ENCODE data around the gene SLX4IP. TPM values are rescaled to one million over a fixed set of nuclear protein-coding genes. Genes with fewer than 3 reads are reported as not detected.

SLX4IP gene
- total RNA-seq, 3 donors from 2014 or later, result 3.8 to 4.7 (median 4.6) TPM

DNA sequence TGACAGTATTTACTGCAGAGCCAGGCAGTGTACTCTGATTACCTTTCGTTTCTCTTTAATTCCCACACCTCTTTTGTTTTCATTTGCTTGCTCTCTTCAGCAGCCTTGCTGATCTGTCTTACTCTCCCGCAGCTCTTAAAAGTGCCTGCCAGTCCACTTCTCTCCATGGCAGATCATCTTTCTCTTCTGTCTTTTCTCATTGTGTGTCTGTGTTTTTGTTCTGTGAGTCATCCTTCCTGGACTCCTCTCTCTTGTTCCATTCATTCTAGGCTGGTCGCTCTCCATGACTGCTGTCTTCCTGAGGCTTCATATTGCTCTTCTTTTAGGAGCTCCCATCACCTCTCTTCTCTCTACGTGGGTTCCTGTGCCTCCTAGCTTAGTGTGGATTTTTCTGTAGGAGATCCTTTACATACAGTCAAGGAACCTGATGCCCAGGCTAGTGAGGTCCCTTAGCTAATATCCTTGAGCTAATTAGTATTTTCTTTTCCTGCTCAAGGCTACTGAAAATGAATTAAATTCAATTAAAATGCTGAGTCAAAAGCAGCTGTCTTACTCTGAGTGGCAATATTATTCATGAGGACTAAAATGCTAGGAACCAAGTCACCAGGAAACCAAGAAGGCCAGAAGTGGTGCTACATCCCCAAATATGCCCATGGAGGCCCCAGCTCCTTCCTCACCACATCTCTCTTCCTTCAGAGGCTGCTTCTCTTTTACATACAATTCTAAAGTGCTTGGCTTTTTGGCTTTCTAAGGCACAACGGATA is 86.1 kb downstream of the SLX4IP start:
- no peak for DNase-seq
- no peak for ATAC-seq
- H3K9me3 Mint-ChIP-seq, result no peaks in the 10 kb centered on the region
- H3K36me3 Mint-ChIP-seq (ENCODE audit: insufficient read depth), result peaks cover 7% of the 10 kb centered on the region
- peaks cover 26% of the 10 kb centered on the region for H3K4me1 Mint-ChIP-seq (ENCODE audit: low read depth)
- no peak overlapping the region for H3K4me3 Mint-ChIP-seq
- no peaks in the 10 kb centered on the region for H3K27me3 Mint-ChIP-seq (ENCODE audit: low read depth)

DNA sequence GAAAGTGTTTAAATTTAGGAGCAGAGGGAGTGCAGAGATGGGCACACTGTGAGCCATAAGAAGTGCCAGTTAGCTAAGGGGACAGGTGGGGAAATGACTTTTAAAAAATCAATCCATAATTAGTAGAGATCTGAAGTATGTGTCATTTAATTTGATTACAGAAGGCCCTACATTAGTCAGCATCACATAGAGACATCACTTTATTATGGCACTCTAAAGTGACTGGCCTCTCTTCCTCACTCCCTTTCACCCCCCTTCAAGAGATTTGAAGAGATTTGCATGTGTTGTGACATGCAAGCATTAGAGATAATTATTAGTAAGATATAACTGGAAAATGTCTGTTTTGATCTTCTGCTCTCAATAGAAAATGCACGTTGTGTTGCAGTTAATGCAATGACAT is 86.7 kb downstream of the SLX4IP start:
- peaks cover 7% of the 10 kb centered on the region for H3K36me3 Mint-ChIP-seq (ENCODE audit: insufficient read depth)
- no peak for ATAC-seq
- H3K9me3 Mint-ChIP-seq, result no peaks in the 10 kb centered on the region
- H3K4me3 Mint-ChIP-seq, result no peak overlapping the region
- no peak for DNase-seq
- H3K4me1 Mint-ChIP-seq (ENCODE audit: low read depth), result peaks cover 26% of the 10 kb centered on the region
- H3K27me3 Mint-ChIP-seq (ENCODE audit: low read depth), result no peaks in the 10 kb centered on the region

DNA sequence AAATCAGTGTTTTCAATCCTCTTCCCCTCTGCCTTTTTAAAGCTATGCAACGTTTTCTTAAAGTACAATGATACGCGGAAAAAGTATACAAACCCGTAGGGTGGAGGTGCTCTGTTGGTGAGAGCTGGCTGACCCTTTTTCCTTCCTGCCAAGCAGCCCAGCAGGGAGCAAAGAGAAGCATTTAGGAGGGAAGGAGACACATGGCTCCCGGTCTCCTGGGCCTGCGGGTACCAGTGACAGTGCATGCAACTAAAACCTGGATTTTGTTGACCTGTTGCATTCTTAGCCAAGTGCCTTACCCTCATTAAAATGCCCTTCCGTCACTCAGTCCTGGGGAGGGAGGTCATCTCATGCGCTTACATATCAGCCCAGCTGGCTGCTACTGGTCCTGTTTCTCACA is 87.2 kb downstream of the SLX4IP start:
- H3K4me1 Mint-ChIP-seq (ENCODE audit: low read depth), result peaks cover 26% of the 10 kb centered on the region
- no peak overlapping the region for H3K4me3 Mint-ChIP-seq
- ATAC-seq, result no peak
- no peaks in the 10 kb centered on the region for H3K9me3 Mint-ChIP-seq
- peaks cover 7% of the 10 kb centered on the region for H3K36me3 Mint-ChIP-seq (ENCODE audit: insufficient read depth)
- no peaks in the 10 kb centered on the region for H3K27me3 Mint-ChIP-seq (ENCODE audit: low read depth)
- no peak for DNase-seq

DNA sequence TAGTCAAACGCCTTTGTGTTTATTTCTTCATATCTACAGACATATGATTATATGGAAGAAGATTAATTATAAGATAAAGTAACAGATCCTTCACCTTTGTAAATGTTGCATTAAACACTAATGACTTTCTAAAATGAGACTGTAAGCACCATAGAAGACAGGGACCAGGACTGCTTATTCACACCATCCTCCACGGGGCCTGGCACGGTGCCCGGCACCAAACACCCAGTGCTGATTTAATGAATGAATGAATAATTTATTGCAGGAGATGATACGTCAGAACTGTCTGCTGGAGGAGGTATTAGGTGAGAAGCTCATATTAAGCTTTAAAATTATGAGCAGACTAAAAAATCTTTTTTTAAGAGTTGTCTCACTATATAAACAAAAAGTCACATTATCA is 88.3 kb downstream of the SLX4IP start:
- Mint-ChIP-seq H3K4me3 (no peak overlapping the region), H3K4me1 (ENCODE audit: low read depth) (peaks cover 26% of the 10 kb centered on the region), H3K36me3 (ENCODE audit: insufficient read depth) (peaks cover 7% of the 10 kb centered on the region), H3K9me3 (no peaks in the 10 kb centered on the region), H3K27me3 (ENCODE audit: low read depth) (no peaks in the 10 kb centered on the region)
- DNase-seq (no peak), ATAC-seq (no peak)

DNA sequence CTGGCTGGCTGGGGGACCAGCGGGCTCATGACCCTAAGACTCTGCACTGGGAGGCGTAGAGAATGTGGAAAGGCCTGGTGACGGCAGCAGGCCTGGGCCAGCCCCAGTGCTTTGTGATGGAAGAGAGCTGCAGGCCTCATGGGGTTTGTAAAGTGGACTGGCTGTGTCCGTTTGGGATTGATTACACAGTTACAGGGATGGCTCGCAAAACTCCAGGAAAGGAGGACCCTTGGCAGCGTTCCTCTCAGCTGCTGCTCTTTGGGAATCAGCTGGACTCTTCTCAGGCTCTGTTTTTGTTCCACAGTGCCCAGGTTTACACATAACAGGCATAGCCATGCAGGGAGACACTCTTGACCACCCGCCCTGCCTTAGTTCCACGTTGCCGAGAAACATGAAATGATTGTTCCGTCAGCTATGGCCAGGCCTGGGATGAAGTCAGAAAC is 89.0 kb downstream of the SLX4IP start:
- no peak overlapping the region for H3K4me3 Mint-ChIP-seq
- peaks cover 25% of the 10 kb centered on the region for H3K4me1 Mint-ChIP-seq (ENCODE audit: low read depth)
- no peak for DNase-seq

DNA sequence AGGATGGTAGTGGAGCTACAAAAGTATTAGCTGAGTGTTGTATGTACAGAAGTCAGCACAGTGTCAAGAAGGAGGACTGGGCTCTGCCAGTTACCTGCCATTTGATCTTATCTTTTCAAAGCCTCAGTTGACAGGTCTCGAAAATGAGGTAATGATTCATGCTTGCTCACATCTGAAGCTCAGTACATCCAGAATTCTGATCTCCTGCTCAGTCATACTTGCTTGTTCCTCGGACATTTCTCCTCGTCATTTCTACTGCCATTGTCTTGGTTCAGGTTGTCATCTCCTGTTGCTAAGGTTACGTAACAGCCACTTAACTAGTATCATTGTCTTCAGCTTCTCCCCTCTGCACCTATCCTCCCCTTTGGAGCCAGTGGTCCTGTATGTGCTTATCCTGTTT is 89.5 kb downstream of the SLX4IP start:
- Mint-ChIP-seq H3K36me3 (ENCODE audit: insufficient read depth) (peaks cover 7% of the 10 kb centered on the region), H3K4me1 (ENCODE audit: low read depth) (peaks cover 19% of the 10 kb centered on the region), H3K9me3 (no peaks in the 10 kb centered on the region), H3K4me3 (no peak overlapping the region), H3K27me3 (ENCODE audit: low read depth) (no peaks in the 10 kb centered on the region)
- no peak for DNase-seq
- ATAC-seq, result peak in 1 of 2 donors; percentile 30

More for the DNA sequence above, 89.0 kb downstream of the SLX4IP start:
- no peak for ATAC-seq
- no peaks in the 10 kb centered on the region for H3K27me3 Mint-ChIP-seq (ENCODE audit: low read depth)
- H3K36me3 Mint-ChIP-seq (ENCODE audit: insufficient read depth), result peaks cover 7% of the 10 kb centered on the region
- H3K9me3 Mint-ChIP-seq, result no peaks in the 10 kb centered on the region

DNA sequence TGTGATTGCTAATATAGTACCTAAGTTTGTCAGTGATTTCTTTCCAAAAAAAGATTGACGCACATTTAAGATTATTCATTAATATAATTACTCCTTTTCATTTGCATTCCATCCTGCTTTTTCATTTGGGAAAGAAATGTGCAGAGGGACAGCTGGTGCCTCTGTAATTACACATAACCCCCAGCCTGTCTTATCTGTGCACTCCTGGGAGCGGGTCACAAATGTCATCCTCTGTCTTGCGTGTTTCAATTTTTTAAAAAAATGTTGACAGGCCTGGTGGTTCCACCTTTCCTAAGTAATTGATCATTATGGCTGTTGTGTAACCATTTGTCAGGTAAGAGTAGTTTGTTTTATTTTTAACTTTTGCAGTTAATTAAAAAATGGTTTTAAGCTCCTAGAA is 92.7 kb downstream of the SLX4IP start:
- H3K4me1 Mint-ChIP-seq (ENCODE audit: low read depth), result peaks cover 4% of the 10 kb centered on the region
- DNase-seq, result no peak
- ATAC-seq, result no peak
- H3K4me3 Mint-ChIP-seq, result no peak overlapping the region
- H3K9me3 Mint-ChIP-seq, result no peaks in the 10 kb centered on the region
- H3K36me3 Mint-ChIP-seq (ENCODE audit: insufficient read depth), result peaks cover 4% of the 10 kb centered on the region
- H3K27me3 Mint-ChIP-seq (ENCODE audit: low read depth), result no peaks in the 10 kb centered on the region

- Mint-ChIP-seq H3K4me1 (ENCODE audit: low read depth) (peaks cover 4% of the 10 kb centered on the region), H3K4me3 (no peak overlapping the region), H3K9me3 (no peaks in the 10 kb centered on the region), H3K36me3 (ENCODE audit: insufficient read depth) (peaks cover 4% of the 10 kb centered on the region), H3K27me3 (ENCODE audit: low read depth) (no peaks in the 10 kb centered on the region)
- DNase-seq (no peak), ATAC-seq (no peak)
Observed at GRCh38 chr20:10530883-10531282, 95.8 kb downstream of the SLX4IP start.

- DNase-seq (no peak), ATAC-seq (no peak)
- H3K36me3 Mint-ChIP-seq (ENCODE audit: insufficient read depth), result peaks cover 2% of the 10 kb centered on the region
- peaks cover 4% of the 10 kb centered on the region for H3K4me1 Mint-ChIP-seq (ENCODE audit: low read depth)
- H3K4me3 Mint-ChIP-seq, result no peak overlapping the region
- H3K9me3 Mint-ChIP-seq, result no peaks in the 10 kb centered on the region
- no peaks in the 10 kb centered on the region for H3K27me3 Mint-ChIP-seq (ENCODE audit: low read depth)
Observed at GRCh38 chr20:10531848-10532247, 96.7 kb downstream of the SLX4IP start.

DNA sequence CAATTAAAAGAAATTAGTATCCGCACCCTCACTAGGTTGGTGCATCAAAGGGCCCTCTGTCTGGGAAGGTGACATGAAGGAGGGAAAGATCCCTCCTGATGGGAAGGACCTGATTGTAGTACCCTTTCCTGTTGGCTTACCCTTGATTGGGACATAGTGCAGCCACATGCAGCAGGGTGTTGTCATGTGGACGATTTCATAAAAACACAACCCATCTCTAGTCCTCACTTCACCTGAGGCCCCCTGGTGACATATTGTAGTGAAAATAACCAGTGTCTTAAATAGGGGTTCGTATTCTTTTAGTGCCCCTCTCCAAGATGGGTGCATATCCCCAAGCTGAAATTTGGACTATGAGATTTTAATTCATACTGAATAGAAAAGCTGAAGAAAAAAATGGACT is 97.3 kb downstream of the SLX4IP start:
- Mint-ChIP-seq H3K9me3 (no peaks in the 10 kb centered on the region), H3K4me1 (ENCODE audit: low read depth) (peaks cover 4% of the 10 kb centered on the region), H3K36me3 (ENCODE audit: insufficient read depth) (peaks cover 2% of the 10 kb centered on the region), H3K4me3 (no peak overlapping the region), H3K27me3 (ENCODE audit: low read depth) (no peaks in the 10 kb centered on the region)
- ATAC-seq (no peak), DNase-seq (no peak)

- ATAC-seq (no peak), DNase-seq (no peak)
- Mint-ChIP-seq H3K9me3 (no peaks in the 10 kb centered on the region), H3K36me3 (ENCODE audit: insufficient read depth) (peaks cover 2% of the 10 kb centered on the region), H3K4me1 (ENCODE audit: low read depth) (peaks cover 16% of the 10 kb centered on the region), H3K27me3 (ENCODE audit: low read depth) (no peaks in the 10 kb centered on the region), H3K4me3 (no peak overlapping the region)
Observed at GRCh38 chr20:10536531-10536930, 101.4 kb downstream of the SLX4IP start.

- Mint-ChIP-seq H3K36me3 (ENCODE audit: insufficient read depth) (peaks cover 2% of the 10 kb centered on the region), H3K9me3 (no peaks in the 10 kb centered on the region), H3K27me3 (ENCODE audit: low read depth) (no peaks in the 10 kb centered on the region)
Observed at GRCh38 chr20:10537850-10538480, 102.9 kb downstream of the SLX4IP start.

DNA sequence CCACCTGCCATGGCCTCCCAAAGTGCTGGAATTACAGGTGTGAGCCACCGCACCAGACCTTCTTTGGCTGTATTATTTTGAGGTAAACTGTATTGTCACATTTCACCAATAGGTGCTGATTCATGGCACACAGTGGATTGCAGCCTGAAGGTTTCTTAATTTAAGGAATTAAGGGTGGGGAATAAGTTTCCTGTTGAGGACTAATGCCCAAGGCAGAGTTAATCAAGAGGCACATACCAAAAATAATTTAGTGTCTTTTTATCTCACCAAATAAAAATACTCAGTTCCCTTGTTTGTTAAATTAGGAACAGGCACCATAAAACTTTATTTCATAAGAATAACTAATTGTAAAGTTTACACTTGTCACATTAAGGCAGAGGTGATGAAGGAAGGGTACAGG is 103.7 kb downstream of the SLX4IP start:
- ATAC-seq, result no peak
- Mint-ChIP-seq H3K27me3 (ENCODE audit: low read depth) (no peaks in the 10 kb centered on the region), H3K36me3 (ENCODE audit: insufficient read depth) (peaks cover 2% of the 10 kb centered on the region), H3K9me3 (no peaks in the 10 kb centered on the region), H3K4me3 (no peak overlapping the region), H3K4me1 (ENCODE audit: low read depth) (peaks cover 17% of the 10 kb centered on the region)
- DNase-seq, result no peak

More at GRCh38 chr20:10537850-10538480, 102.9 kb downstream of the SLX4IP start:
- Mint-ChIP-seq H3K4me3 (no peak overlapping the region), H3K4me1 (ENCODE audit: low read depth) (peaks cover 17% of the 10 kb centered on the region)
- DNase-seq, result no peak
- no peak for ATAC-seq

DNA sequence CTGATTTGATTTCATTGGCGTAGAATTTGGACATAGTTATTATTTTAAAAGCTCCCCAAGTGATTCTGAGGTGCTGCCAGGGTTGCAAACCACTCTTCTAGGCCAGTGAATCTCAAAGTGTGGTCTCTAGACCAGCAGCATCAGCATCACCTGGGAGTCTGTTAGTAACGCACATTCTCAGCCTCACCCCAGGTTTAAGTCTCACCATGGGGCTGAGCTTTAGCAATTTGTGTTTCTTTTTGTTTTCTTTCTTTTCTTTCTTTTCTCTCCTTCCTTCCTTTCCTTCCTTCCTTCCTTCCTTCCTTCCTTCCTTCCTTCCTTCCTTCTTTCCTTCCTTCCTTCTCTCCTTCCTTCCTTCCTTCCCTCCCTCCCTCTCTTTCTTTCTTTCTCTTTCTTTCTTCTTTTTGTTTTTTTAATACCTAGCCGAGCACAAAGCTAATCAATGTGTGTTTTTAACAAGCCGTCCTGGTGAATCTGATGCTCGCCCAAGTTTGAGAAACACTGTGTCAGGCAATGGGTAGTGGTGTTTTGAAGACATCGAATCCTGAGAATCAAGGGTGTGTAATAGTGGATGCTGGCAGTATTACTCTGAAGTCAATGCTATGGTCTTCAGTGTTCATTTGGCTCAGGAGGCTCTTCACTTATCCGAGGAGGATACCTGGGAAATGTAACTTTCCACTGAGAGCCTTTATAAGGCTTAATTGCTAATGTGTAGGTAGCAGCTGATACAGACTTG is 104.9 kb downstream of the SLX4IP start:
- H3K4me1 Mint-ChIP-seq (ENCODE audit: low read depth), result peaks cover 20% of the 10 kb centered on the region
- no peaks in the 10 kb centered on the region for H3K9me3 Mint-ChIP-seq
- no peaks in the 10 kb centered on the region for H3K27me3 Mint-ChIP-seq (ENCODE audit: low read depth)
- DNase-seq (no peak), ATAC-seq (no peak)
- H3K4me3 Mint-ChIP-seq, result no peak overlapping the region
- H3K36me3 Mint-ChIP-seq (ENCODE audit: insufficient read depth), result peaks cover 4% of the 10 kb centered on the region

Data from activated T-cell treated with anti-CD3 and anti-CD28 coated beads, Interleukin-2, amount 50 U/mL, for 4 hours (primary cell).